ENCODE data around the gene TUBB. TPM values are rescaled to one million over a fixed set of nuclear protein-coding genes. Genes with fewer than 3 reads are reported as not detected.

Gene TUBB
- total and polyA plus RNA-seq, 2 of the 4 experiments (the other 2 are of a cell fraction) = 1,401 to 2,004 TPM

- H3K18ac ChIP-seq (ENCODE audit: low read depth, low read length) = no peak overlapping the region
- peaks cover 4% of the 10 kb centered on the region; the same call in 1 of the 2 replicates for H3K4me1 ChIP-seq (ENCODE audit: control insufficient read depth, insufficient read depth, low read length)
- in situ Hi-C loops (cut with MboI; ENCODE audit: low sequenced_read_pairs) = no loop called here
- ATAC-seq (ENCODE audit: low read depth) (no peak), DNase-seq (no peak)
- no peaks in the 10 kb centered on the region for H3K9me3 ChIP-seq (ENCODE audit: control insufficient read depth, insufficient read depth, low read length)
- H3K56ac ChIP-seq (ENCODE audit: extremely low read depth, insufficient read depth, low read length) = no peak overlapping the region
- H3K27me3 ChIP-seq (ENCODE audit: control insufficient read depth, insufficient read depth, low read length) = no peaks in the 10 kb centered on the region
- no peak overlapping the region for H4K8ac ChIP-seq (ENCODE audit: low read depth in 2 of 2, low read length in 2 of 2)
- H3K4me2 ChIP-seq (ENCODE audit: low read depth, low read length) = no peak overlapping the region
- no peak overlapping the region for H2BK15ac ChIP-seq (ENCODE audit: low read depth, low read length)
- no peak overlapping the region for H2AK5ac ChIP-seq (ENCODE audit: low read depth, low read length)
- CTCF ChIA-PET = no interaction called here
- intact Hi-C loops (cut with micrococcal nuclease) = no loop called here
- H2BK120ac ChIP-seq (ENCODE audit: low read depth, low read length) = no peak overlapping the region
- H2AFZ ChIP-seq (replicated peaks; ENCODE audit: low read length, poor library complexity) = no peak overlapping the region
- no peaks in the 10 kb centered on the region for H4K20me1 ChIP-seq (ENCODE audit: insufficient read depth, low read length)
- H2AK9ac ChIP-seq (replicated peaks; ENCODE audit: low read depth, low read length, poor library complexity) = no peak overlapping the region
- H3K4me3 ChIP-seq (ENCODE audit: insufficient read depth, low read depth, low read length) = no peak overlapping the region
- peaks cover 10 to 23% of the 10 kb centered on the region in 2 experiments for H3K79me1 ChIP-seq (ENCODE audit: low read depth in 1 of 2, low read length in 2 of 2)
- no TSS peak for BruUV-seq (replicated peaks)
- no peak overlapping the region for H3K4ac ChIP-seq (ENCODE audit: low read depth, low read length)
- H2BK20ac ChIP-seq (ENCODE audit: low read depth, low read length) = no peak overlapping the region
- no peak overlapping the region for H4K91ac ChIP-seq (ENCODE audit: insufficient read depth, low read depth, low read length)
- no peak overlapping the region for H4K5ac ChIP-seq (ENCODE audit: low read depth, low read length)
- POLR2A ChIA-PET (ENCODE audit: unreplicated experiment) = no interaction called here
- no peak overlapping the region for H3K14ac ChIP-seq (replicated peaks; ENCODE audit: low read depth, low read length)
- H3K9ac ChIP-seq (ENCODE audit: low read depth, low read length) = no peak overlapping the region
- H3K9me1 ChIP-seq (ENCODE audit: insufficient read depth, low read length) = peaks cover 5% of the 10 kb centered on the region
- H2BK5ac ChIP-seq (ENCODE audit: low read depth, low read length, poor library complexity, severe bottlenecking) = no peak overlapping the region
- TF ChIP-seq, protein P1, sequence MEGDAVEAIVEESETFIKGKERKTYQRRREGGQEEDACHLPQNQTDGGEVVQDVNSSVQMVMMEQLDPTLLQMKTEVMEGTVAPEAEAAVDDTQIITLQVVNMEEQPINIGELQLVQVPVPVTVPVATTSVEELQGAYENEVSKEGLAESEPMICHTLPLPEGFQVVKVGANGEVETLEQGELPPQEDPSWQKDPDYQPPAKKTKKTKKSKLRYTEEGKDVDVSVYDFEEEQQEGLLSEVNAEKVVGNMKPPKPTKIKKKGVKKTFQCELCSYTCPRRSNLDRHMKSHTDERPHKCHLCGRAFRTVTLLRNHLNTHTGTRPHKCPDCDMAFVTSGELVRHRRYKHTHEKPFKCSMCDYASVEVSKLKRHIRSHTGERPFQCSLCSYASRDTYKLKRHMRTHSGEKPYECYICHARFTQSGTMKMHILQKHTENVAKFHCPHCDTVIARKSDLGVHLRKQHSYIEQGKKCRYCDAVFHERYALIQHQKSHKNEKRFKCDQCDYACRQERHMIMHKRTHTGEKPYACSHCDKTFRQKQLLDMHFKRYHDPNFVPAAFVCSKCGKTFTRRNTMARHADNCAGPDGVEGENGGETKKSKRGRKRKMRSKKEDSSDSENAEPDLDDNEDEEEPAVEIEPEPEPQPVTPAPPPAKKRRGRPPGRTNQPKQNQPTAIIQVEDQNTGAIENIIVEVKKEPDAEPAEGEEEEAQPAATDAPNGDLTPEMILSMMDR (conservative IDR thresholded peaks at IDR 0.05; ENCODE audit: low read depth, low read length) = no peak
- TF ChIP-seq SMC3 (IDR thresholded peaks at IDR 0.05; ENCODE audit: low read depth, low read length) = no peak
- peaks cover 30% of the 10 kb centered on the region for H3K36me3 ChIP-seq (ENCODE audit: control insufficient read depth, insufficient read depth, low read length)
- no peak overlapping the region for H3K23ac ChIP-seq (ENCODE audit: low read depth, low read length)
- dilution Hi-C loops (cut with HindIII; ENCODE audit: low sequenced_read_pairs, unreplicated experiment) = no loop called here
- H3K27ac ChIP-seq (ENCODE audit: insufficient read depth, low read length) = no peak overlapping the region
- WGBS, 2 experiments (ENCODE audit: extremely low coverage in 2 of 2, insufficient read length in 1 of 2) = no CpG with 5 or more reads among the region's 1 CpG
These were observed 8.3 kb upstream of the TUBB start for GRCh38 chr6:30711758-30712380.
